ENCODE results near the gene ENTPD8. TPM values are rescaled to one million over a fixed set of nuclear protein-coding genes. Genes with fewer than 3 reads are reported as not detected.
A peak's percentile ranks its signal among the peaks of the same experiment; 100 is the strongest.

ENTPD8 gene
- polyA plus RNA-seq, 3 donors: not detected

GRCh38 chr9:137464291-137464999 is 23.3 kb upstream of the ENTPD8 start:
- no peak overlapping the region for H3K4me3 ChIP-seq (replicated peaks in 1 of 3; ENCODE audit: low read depth in 2 of 3, low read length in 3 of 3)
- WGBS (ENCODE audit: insufficient coverage): 95% methylated on average over 24 of the region's 28 CpGs
- H3K36me3 ChIP-seq (replicated peaks in 1 of 2; ENCODE audit: control insufficient read depth in 1 of 2, insufficient read depth in 2 of 2, low read length in 2 of 2): no peaks in the 10 kb centered on the region
- DNase-seq: no peak
- no peaks in the 10 kb centered on the region for H3K79me2 ChIP-seq (ENCODE audit: insufficient read depth, low read length)
- peaks cover 14 to 15% of the 10 kb centered on the region in 2 donors for H3K9me3 ChIP-seq (replicated peaks in 1 of 2; ENCODE audit: control insufficient read depth in 1 of 2, insufficient read depth in 1 of 2, low read length in 2 of 2)
- Mint-ChIP-seq H3K4me1 (peaks cover 3% of the 10 kb centered on the region), H3K27me3 (ENCODE audit: low read depth in 3 of 3) (peaks cover 13 to 27% (median 14%) of the 10 kb centered on the region in 3 donors), H3K27ac (no peak overlapping the region), H3K4me3 (no peak overlapping the region), H3K36me3 (no peaks in the 10 kb centered on the region), H3K9me3 (peaks cover 0 to 14% (median 7%) of the 10 kb centered on the region in 7 donors)
- no peak overlapping the region for H2AFZ ChIP-seq (ENCODE audit: insufficient read depth, low read depth, low read length, poor library complexity, severe bottlenecking)
- no peak overlapping the region for H3K27ac ChIP-seq (ENCODE audit: low read depth in 1 of 2, low read length in 2 of 2)
- intact Hi-C loops (cut with micrococcal nuclease): loop anchor here in 1 of 2 donors (10.0 kb wide), 1 partner anchor 140 kb away; the partner anchor contains the start of gene ARRDC1
- no peak overlapping the region for H3K9ac ChIP-seq (ENCODE audit: insufficient read depth, low read length, poor library complexity, severe bottlenecking)
- H3K27me3 ChIP-seq (ENCODE audit: control insufficient read depth in 2 of 2, insufficient read depth in 2 of 2, low read length in 2 of 2): peaks cover 0 to 15% of the 10 kb centered on the region in 2 donors
- H3K4me2 ChIP-seq (replicated peaks; ENCODE audit: extremely low read depth, low read length, poor library complexity, severe bottlenecking): no peak overlapping the region
- H3K4me1 ChIP-seq (ENCODE audit: control insufficient read depth in 1 of 2, insufficient read depth in 2 of 2, low read length in 2 of 2): peaks cover 8 to 16% of the 10 kb centered on the region in 2 donors
- no peaks in the 10 kb centered on the region for H4K20me1 ChIP-seq (ENCODE audit: insufficient read depth, low read length)
- TF ChIP-seq CTCF (IDR thresholded peaks at IDR 0.05): no peak

GRCh38 chr9:137463931-137464290 is 22.8 kb upstream of the ENTPD8 start:
- Histone ChIP-seq H3K27me3 (ENCODE audit: control insufficient read depth in 2 of 2, insufficient read depth in 2 of 2, low read length in 2 of 2) (peaks cover 0 to 15% of the 10 kb centered on the region in 2 donors), H3K79me2 (ENCODE audit: insufficient read depth, low read length) (no peaks in the 10 kb centered on the region), H3K4me2 (replicated peaks; ENCODE audit: extremely low read depth, low read length, poor library complexity, severe bottlenecking) (no peak overlapping the region), H3K27ac (ENCODE audit: low read depth in 1 of 2, low read length in 2 of 2) (no peak overlapping the region), H3K4me1 (ENCODE audit: control insufficient read depth in 1 of 2, insufficient read depth in 2 of 2, low read length in 2 of 2) (peaks cover 9 to 18% of the 10 kb centered on the region in 2 donors), H2AFZ (ENCODE audit: insufficient read depth, low read depth, low read length, poor library complexity, severe bottlenecking) (no peak overlapping the region), H3K9ac (ENCODE audit: insufficient read depth, low read length, poor library complexity, severe bottlenecking) (no peak overlapping the region), H3K4me3 (replicated peaks in 1 of 3; ENCODE audit: low read depth in 2 of 3, low read length in 3 of 3) (no peak overlapping the region), H4K20me1 (ENCODE audit: insufficient read depth, low read length) (no peaks in the 10 kb centered on the region), H3K36me3 (replicated peaks in 1 of 2; ENCODE audit: control insufficient read depth in 1 of 2, insufficient read depth in 2 of 2, low read length in 2 of 2) (no peaks in the 10 kb centered on the region), H3K9me3 (replicated peaks in 1 of 2; ENCODE audit: control insufficient read depth in 1 of 2, insufficient read depth in 1 of 2, low read length in 2 of 2) (peaks cover 14 to 15% of the 10 kb centered on the region in 2 donors)
- TF ChIP-seq CTCF (IDR thresholded peaks at IDR 0.05): no peak
- DNase-seq: peak in 1 of 3 donors; percentile 1
- no peak overlapping the region for H3K4me3 Mint-ChIP-seq
- 94% methylated on average over 18 of the region's 18 CpGs for WGBS (ENCODE audit: insufficient coverage)
- intact Hi-C loops (cut with micrococcal nuclease): loop anchor here in 1 of 2 donors (10.0 kb wide), 1 partner anchor 141 kb away; the partner anchor contains the start of gene ARRDC1
- no peaks in the 10 kb centered on the region for H3K36me3 Mint-ChIP-seq
- H3K27ac Mint-ChIP-seq: no peak overlapping the region
- H3K4me1 Mint-ChIP-seq: peaks cover 3% of the 10 kb centered on the region
- peaks cover 0 to 14% (median 7%) of the 10 kb centered on the region in 7 donors for H3K9me3 Mint-ChIP-seq
- H3K27me3 Mint-ChIP-seq (ENCODE audit: low read depth in 3 of 3): peaks cover 12 to 24% (median 13%) of the 10 kb centered on the region in 3 donors

All from CD14-positive monocyte (primary cell).